ENCODE measurements around the gene TMEM183A. TPM values are rescaled to one million over a fixed set of nuclear protein-coding genes. Genes with fewer than 3 reads are reported as not detected.

TMEM183A gene
- total and polyA plus RNA-seq, 9 of the 15 experiments (the other 6 are each of a cell fraction or from before 2014, with no cell fraction given) = 23.4 to 190 (median 124) TPM

DNA sequence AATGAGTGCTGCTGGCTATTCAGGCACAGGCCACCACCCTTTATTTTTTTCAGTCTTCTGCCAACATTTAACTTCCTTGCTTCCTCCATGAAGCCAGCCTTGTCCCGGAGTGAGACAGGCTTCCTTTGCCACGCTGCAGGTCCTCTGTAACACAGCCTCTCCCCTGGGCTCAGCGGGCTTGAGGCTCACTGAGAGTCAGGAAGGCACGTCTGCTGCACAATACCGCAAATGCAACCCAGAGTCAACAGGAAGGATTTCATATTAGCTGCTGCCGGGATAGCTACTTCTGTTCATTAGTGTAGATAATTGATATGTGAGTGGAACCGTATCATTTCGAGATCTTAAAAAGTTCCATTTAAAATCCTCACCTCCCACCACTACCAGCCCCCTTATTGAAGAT lies 56.1 kb downstream of the TMEM183A start (continued):
- TF ChIP-seq MAFF (IDR thresholded peaks at IDR 0.05; ENCODE audit: low read length) (no peak), RBBP5 (IDR thresholded peaks at IDR 0.05; ENCODE audit: borderline replicate concordance, insufficient read depth, low read length, poor library complexity, severe bottlenecking) (no peak), SMARCE1 (IDR thresholded peaks at IDR 0.05) (no peak), ZEB2 (IDR thresholded peaks at IDR 0.05) (no peak), KLF6 (CRISPR knock-in tag; IDR thresholded peaks at IDR 0.05; ENCODE audit: borderline replicate concordance) (no peak), HMGN3 (IDR thresholded peaks at IDR 0.05; ENCODE audit: borderline replicate concordance, extremely low read depth, insufficient read length, low read depth, low read length) (no peak), BRCA1 (IDR thresholded peaks at IDR 0.05) (no peak), BRCA1 (CRISPR knock-in tag; IDR thresholded peaks at IDR 0.05) (no peak)
- TF ChIP-seq, protein P1, sequence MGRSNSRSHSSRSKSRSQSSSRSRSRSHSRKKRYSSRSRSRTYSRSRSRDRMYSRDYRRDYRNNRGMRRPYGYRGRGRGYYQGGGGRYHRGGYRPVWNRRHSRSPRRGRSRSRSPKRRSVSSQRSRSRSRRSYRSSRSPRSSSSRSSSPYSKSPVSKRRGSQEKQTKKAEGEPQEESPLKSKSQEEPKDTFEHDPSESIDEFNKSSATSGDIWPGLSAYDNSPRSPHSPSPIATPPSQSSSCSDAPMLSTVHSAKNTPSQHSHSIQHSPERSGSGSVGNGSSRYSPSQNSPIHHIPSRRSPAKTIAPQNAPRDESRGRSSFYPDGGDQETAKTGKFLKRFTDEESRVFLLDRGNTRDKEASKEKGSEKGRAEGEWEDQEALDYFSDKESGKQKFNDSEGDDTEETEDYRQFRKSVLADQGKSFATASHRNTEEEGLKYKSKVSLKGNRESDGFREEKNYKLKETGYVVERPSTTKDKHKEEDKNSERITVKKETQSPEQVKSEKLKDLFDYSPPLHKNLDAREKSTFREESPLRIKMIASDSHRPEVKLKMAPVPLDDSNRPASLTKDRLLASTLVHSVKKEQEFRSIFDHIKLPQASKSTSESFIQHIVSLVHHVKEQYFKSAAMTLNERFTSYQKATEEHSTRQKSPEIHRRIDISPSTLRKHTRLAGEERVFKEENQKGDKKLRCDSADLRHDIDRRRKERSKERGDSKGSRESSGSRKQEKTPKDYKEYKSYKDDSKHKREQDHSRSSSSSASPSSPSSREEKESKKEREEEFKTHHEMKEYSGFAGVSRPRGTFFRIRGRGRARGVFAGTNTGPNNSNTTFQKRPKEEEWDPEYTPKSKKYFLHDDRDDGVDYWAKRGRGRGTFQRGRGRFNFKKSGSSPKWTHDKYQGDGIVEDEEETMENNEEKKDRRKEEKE (IDR thresholded peaks at IDR 0.05; ENCODE audit: borderline replicate concordance in 1 of 2, control insufficient read depth in 1 of 2, low read depth in 2 of 2, low read length in 1 of 2) = no peak
